ENCODE results near the gene PPP2R1A. TPM values are rescaled to one million over a fixed set of nuclear protein-coding genes. Genes with fewer than 3 reads are reported as not detected.

The PPP2R1A gene

GRCh38 chr19:52274191-52274590, 84.3 kb downstream of the PPP2R1A start:
- no peak overlapping the region for H3K4me3 ChIP-seq (replicated peaks; ENCODE audit: insufficient read depth, low read length)
- H3K27ac ChIP-seq (replicated peaks) = no peak overlapping the region
- no peaks in the 10 kb centered on the region for H3K27me3 ChIP-seq (ENCODE audit: insufficient read depth, poor library complexity, severe bottlenecking)
- TF ChIP-seq CTCF (IDR thresholded peaks at IDR 0.05; ENCODE audit: insufficient read depth, low read length) (no peak), REST (IDR thresholded peaks at IDR 0.05; ENCODE audit: insufficient replicate concordance, low read depth) (no peak), SPI1 (IDR thresholded peaks at IDR 0.05; ENCODE audit: borderline replicate concordance, low read depth) (no peak), POLR2AphosphoS5 (IDR thresholded peaks at IDR 0.05; ENCODE audit: low read depth) (no peak), GABPA (IDR thresholded peaks at IDR 0.05; ENCODE audit: low read depth) (no peak)
- no peak for DNase-seq (ENCODE audit: low read depth in 1 of 2, low spot score in 1 of 2)

- no peak overlapping the region for H3K27ac ChIP-seq (replicated peaks)
- no peak overlapping the region for H3K4me3 ChIP-seq (replicated peaks; ENCODE audit: insufficient read depth, low read length)
- no peak for DNase-seq (ENCODE audit: low read depth in 1 of 2, low spot score in 1 of 2)
- TF ChIP-seq POLR2AphosphoS5 (IDR thresholded peaks at IDR 0.05; ENCODE audit: low read depth) (no peak), CTCF (IDR thresholded peaks at IDR 0.05; ENCODE audit: insufficient read depth, low read length) (no peak), SPI1 (IDR thresholded peaks at IDR 0.05; ENCODE audit: borderline replicate concordance, low read depth) (no peak), REST (IDR thresholded peaks at IDR 0.05; ENCODE audit: insufficient replicate concordance, low read depth) (no peak), GABPA (IDR thresholded peaks at IDR 0.05; ENCODE audit: low read depth) (no peak)
- H3K27me3 ChIP-seq (ENCODE audit: insufficient read depth, poor library complexity, severe bottlenecking) = no peaks in the 10 kb centered on the region
These were observed 86.1 kb downstream of the PPP2R1A start for GRCh38 chr19:52275988-52276387.

GRCh38 chr19:52277471-52277870, 87.6 kb downstream of the PPP2R1A start:
- TF ChIP-seq GABPA (IDR thresholded peaks at IDR 0.05; ENCODE audit: low read depth) = no peak
- Histone ChIP-seq H3K27ac (replicated peaks) (no peak overlapping the region), H3K4me3 (replicated peaks; ENCODE audit: insufficient read depth, low read length) (no peak overlapping the region), H3K27me3 (ENCODE audit: insufficient read depth, poor library complexity, severe bottlenecking) (no peaks in the 10 kb centered on the region)
- DNase-seq (ENCODE audit: low read depth in 1 of 2, low spot score in 1 of 2) = no peak

Small RNA genes within 50 kb of the gene (microRNA-seq; reads per million reads assigned to microRNA genes)
- gene MIR6801 = not detected
